Gastrocnemius medialis (tissue), 4 donors: ENCODE results near the gene LTK. TPM values are rescaled to one million over a fixed set of nuclear protein-coding genes. Genes with fewer than 3 reads are reported as not detected.

ENCODE experiments used
- ATAC-seq, 2 donors: fragments of 150-250 bp; one replicate each; pipeline ENCODE4 v1.9.1; 2016
- DNase-seq, 2 donors: peaks; one replicate each; pipeline ENCODE4 v3.0.0-alpha.2; 2019
- H3K27ac ChIP-seq, 4 donors: fragments of 200-600 bp; sonication (generic); 1 replicate in 1 of 4; 2 replicates in 3 of 4; pipeline ENCODE4 v1.5.1; 2016 to 2018; ENCODE audit warnings: mild to moderate bottlenecking in 2 of 4, moderate library complexity in 1 of 4
- H3K27me3 ChIP-seq, 3 donors: fragments of 200-600 bp; sonication (generic) in 2 of 3; 1 replicate in 1 of 3; 2 replicates in 2 of 3; pipeline versions ENCODE4 v1.5.1 to v1.6.0; 2016 to 2019; ENCODE audit warnings: mild to moderate bottlenecking in 1 of 3, moderate library complexity in 1 of 3
- H3K36me3 ChIP-seq, 2 donors: fragments of 200-600 bp; sonication (generic) in 1 of 2; one replicate each; pipeline ENCODE4 v1.5.1; 2017 to 2018
- H3K4me1 ChIP-seq, 2 donors: fragments of 200-600 bp; sonication (generic) in 1 of 2; one replicate each; pipeline ENCODE4 v1.5.1; 2016 to 2017; ENCODE audit warnings: mild to moderate bottlenecking in 2 of 2
- H3K4me3 ChIP-seq, 4 donors: fragments of 200-600 bp; sonication (generic) in 3 of 4; 1 replicate in 1 of 4; 2 replicates in 3 of 4; pipeline ENCODE4 v1.5.1; 2016 to 2019; ENCODE audit warnings: mild to moderate bottlenecking in 2 of 4
- H3K9me3 ChIP-seq, 3 donors: fragments of 200-600 bp; sonication (generic) in 2 of 3; 1 replicate in 1 of 3; 2 replicates in 2 of 3; pipeline ENCODE4 v1.5.1; 2016 to 2019
- CTCF ChIP-seq, 5 experiments: fragments of 450-650 bp in 3 of 5; fragments of 200-600 bp in 2 of 5; sonication (generic) in 2 of 5; IDR thresholded peaks in 4 of 5; conservative IDR thresholded peaks in 1 of 5; 1 replicate in 4 of 5; 2 replicates in 1 of 5; pipeline ENCODE4 v1.5.1; 2016 to 2019; ENCODE audit warnings: antibody characterized with exemption in 5 of 5, mild to moderate bottlenecking in 3 of 5, moderate library complexity in 3 of 5
- POLR2A ChIP-seq, 2 donors: fragments of 450-650 bp; IDR thresholded peaks; one replicate each; pipeline ENCODE4 v1.6.1; 2017; ENCODE audit warnings: antibody characterized with exemption in 2 of 2, mild to moderate bottlenecking in 2 of 2, moderate library complexity in 2 of 2
- in situ Hi-C, 4 donors: fragments of 200-750 bp; cut with MboI; loops; one replicate each; pipeline versions ENCODE4 v1.15.0 to v1.8.0; 2017; ENCODE audit warnings: low sequenced_read_pairs in 4 of 4
- intact Hi-C: fragments of 100-400 bp; cut with DNase I; formaldehyde crosslinking; loops from one replicate; pipeline ENCODE4 v1.15.1; 2023; ENCODE audit warnings: low total_unique reads
- total RNA-seq, 4 donors: library from RNA; depleted of rRNA; stranded (reverse); fragments of >200 nt; gene quantifications; one replicate each; pipeline versions ENCODE4 v1.1.0 to v1.2.3, GENCODE V29; 2016

Gene LTK
- total RNA-seq, 4 donors from 2014 or later = 0.34 to 0.68 TPM; not detected in 2

- Histone ChIP-seq H3K36me3 (peaks cover 0 to 49% of the 10 kb centered on the region in 2 donors), H3K27ac (no peak overlapping the region), H3K9me3 (no peaks in the 10 kb centered on the region), H3K4me1 (no peaks in the 10 kb centered on the region), H3K4me3 (no peak overlapping the region), H3K27me3 (no peaks in the 10 kb centered on the region)
- DNase-seq = no peak
- peak; percentile 32 to 93 (median 58) for TF ChIP-seq CTCF (IDR thresholded peaks at IDR 0.05 in 4 of 5, conservative IDR thresholded peaks at IDR 0.05 in 1 of 5)
- no peak for TF ChIP-seq POLR2A (IDR thresholded peaks at IDR 0.05)
- in situ Hi-C loops = no loop called here
- peak in 1 of 2 donors; percentile 58 for ATAC-seq
- intact Hi-C loops = no loop called here
These were observed 47.7 kb downstream of the LTK start for GRCh38 chr15:41465822-41466421.

DNA sequence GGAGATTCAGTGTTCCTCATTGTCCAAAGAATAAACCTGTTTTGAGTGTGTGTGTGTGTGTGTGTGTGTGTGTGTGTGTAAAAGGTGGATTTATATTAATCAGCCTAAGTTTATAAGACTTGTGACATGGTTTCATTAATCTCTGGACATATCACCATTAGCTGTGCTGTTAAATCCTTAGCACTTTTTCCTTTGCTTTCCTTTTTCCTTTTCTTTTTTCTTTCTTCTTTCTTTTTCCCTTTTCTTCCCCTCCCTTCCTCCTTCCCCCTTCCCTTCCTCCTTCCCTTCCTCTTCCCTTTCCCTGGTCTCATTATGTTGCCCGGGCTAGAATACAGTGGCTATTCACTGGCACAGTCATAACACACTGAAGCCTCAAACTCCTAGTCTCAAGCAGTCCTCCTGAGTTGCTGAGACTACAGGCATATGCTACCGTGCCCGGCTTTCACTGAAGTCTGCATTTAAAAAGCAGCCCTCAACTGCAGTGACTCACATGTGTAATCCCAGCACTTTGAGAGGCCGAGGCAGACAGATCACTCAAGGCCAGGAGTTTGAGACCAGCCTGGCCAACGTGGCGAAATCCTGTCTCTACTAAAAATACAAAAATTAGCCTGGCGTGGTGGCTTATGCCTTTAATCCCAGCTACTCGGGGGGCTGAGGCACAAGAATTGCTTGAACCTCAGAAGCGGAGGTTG is 48.6 kb downstream of the LTK start:
- H3K36me3 ChIP-seq = peaks cover 0 to 43% of the 10 kb centered on the region in 2 donors
- intact Hi-C loops (no loop called here), in situ Hi-C loops (no loop called here)
- no peak for TF ChIP-seq CTCF (IDR thresholded peaks at IDR 0.05 in 4 of 5, conservative IDR thresholded peaks at IDR 0.05 in 1 of 5)
- TF ChIP-seq POLR2A (IDR thresholded peaks at IDR 0.05) = no peak
- H3K27ac ChIP-seq = no peak overlapping the region
- no peaks in the 10 kb centered on the region for H3K27me3 ChIP-seq
- H3K4me3 ChIP-seq = no peak overlapping the region
- H3K4me1 ChIP-seq = no peaks in the 10 kb centered on the region
- DNase-seq = no peak
- no peaks in the 10 kb centered on the region for H3K9me3 ChIP-seq
- ATAC-seq = no peak

- Histone ChIP-seq H3K36me3 (peaks cover 0 to 47% of the 10 kb centered on the region in 2 donors), H3K27ac (no peak overlapping the region), H3K27me3 (no peaks in the 10 kb centered on the region), H3K9me3 (no peaks in the 10 kb centered on the region), H3K4me1 (no peaks in the 10 kb centered on the region), H3K4me3 (no peak overlapping the region)
- in situ Hi-C loops = no loop called here
- DNase-seq (no peak), ATAC-seq (no peak)
- TF ChIP-seq POLR2A (IDR thresholded peaks at IDR 0.05) (no peak), CTCF (IDR thresholded peaks at IDR 0.05 in 4 of 5, conservative IDR thresholded peaks at IDR 0.05 in 1 of 5) (no peak)
- intact Hi-C loops = no loop called here
These were observed 51.4 kb downstream of the LTK start for GRCh38 chr15:41462084-41462795.

Other genes starting within 250 kb of the LTK start
- 1 to 10 TPM; 1.9 to 7.8 (median 4.0) TPM for gene OIP5, start 181.2 kb downstream of the LTK start, total RNA-seq
- gene NUSAP1, start 180.9 kb downstream of the LTK start, total RNA-seq = 1 to 10 TPM; 1.8 to 4.1 (median 2.5) TPM
- gene NDUFAF1, start 111.3 kb downstream of the LTK start, total RNA-seq = 10 to 100 TPM; 48.1 to 61.4 (median 51.9) TPM
- gene RTF1, start 96.7 kb downstream of the LTK start, total RNA-seq = 10 to 100 TPM; 22.7 to 46.8 (median 24.3) TPM
- 10 to 100 TPM in 1 of 4 donors, 1 to 10 TPM in 2, under 1 TPM in 1; 0.75 to 12.4 (median 7.0) TPM for gene ITPKA, start 20.0 kb downstream of the LTK start, total RNA-seq
- gene RPAP1, start 30.4 kb upstream of the LTK start, total RNA-seq = 10 to 100 TPM; 17.8 to 73.2 (median 34.8) TPM
- gene TYRO3, start 45.4 kb upstream of the LTK start, total RNA-seq = 1 to 10 TPM; 1.6 to 4.4 (median 2.4) TPM
- gene MGA, start 146.6 kb upstream of the LTK start, total RNA-seq = 10 to 100 TPM; 17.0 to 27.8 (median 23.6) TPM